H1 (cell line): ENCODE results near the gene NSD2. TPM values are rescaled to one million over a fixed set of nuclear protein-coding genes. Genes with fewer than 3 reads are reported as not detected.

ENCODE experiments used
- CTCF ChIA-PET: fragments of 300-600 bp; sonication (Branson Sonifier 250); formaldehyde crosslinking; loops from one replicate; lab custom pipeline; 2021; ENCODE audit not compliant: partially characterized antibody; lab: Charles Lee
- POLR2A ChIA-PET: fragments of 300-600 bp; sonication (Branson Sonifier 250); formaldehyde crosslinking; loops from one replicate; lab custom pipeline; 2021; ENCODE audit warnings: inconsistent platforms; ENCODE audit not compliant: partially characterized antibody; lab: Charles Lee
- DNase-seq, 2 experiments: peaks; one replicate each; pipeline versions ENCODE4 v3.0.0 to v3.0.0-alpha.2; 2010 to 2022; ENCODE audit warnings: low spot score in 2 of 2, low read depth in 1 of 2, mixed read lengths in 1 of 2
- FAIRE-seq: peaks from 2 replicates; lab custom pipeline; 2011; peaks lifted over from hg19 to GRCh38; lab: Jason Lieb, UNC
- H2AFZ ChIP-seq: 2 replicates; pipeline ENCODE4 v1.8.1; 2012; ENCODE audit warnings: low read length, inconsistent platforms
- H2AK5ac ChIP-seq: 2 replicates; pipeline ENCODE4 v1.6.1; 2013; ENCODE audit warnings: low read depth, low read length
- H2BK120ac ChIP-seq: replicated peaks from 2 replicates; pipeline ENCODE3; 2013; ENCODE audit warnings: low read depth, low read length, inconsistent platforms
- H2BK12ac ChIP-seq: 2 replicates; pipeline ENCODE4 v1.6.1; 2013; ENCODE audit warnings: low read depth, low read length
- H2BK15ac ChIP-seq: 2 replicates; pipeline ENCODE4 v1.6.1; 2013; ENCODE audit warnings: low read length
- H2BK20ac ChIP-seq: 2 replicates; pipeline ENCODE4 v1.6.1; 2013; ENCODE audit warnings: low read length
- H2BK5ac ChIP-seq: 2 replicates; pipeline ENCODE4 v1.6.1; 2013; ENCODE audit warnings: low read depth, low read length
- H3K14ac ChIP-seq: 2 replicates; pipeline ENCODE4 v1.6.1; 2013; ENCODE audit warnings: inconsistent platforms; ENCODE audit not compliant: insufficient read length
- H3K18ac ChIP-seq: 2 replicates; pipeline ENCODE4 v1.6.1; 2013; ENCODE audit warnings: low read length; ENCODE audit errors: extremely low read depth
- H3K23ac ChIP-seq: 2 replicates; pipeline ENCODE4 v1.6.1; 2013; ENCODE audit warnings: inconsistent platforms; ENCODE audit not compliant: insufficient read length
- H3K23me2 ChIP-seq: 2 replicates; pipeline ENCODE4 v1.6.1; 2013; ENCODE audit warnings: low read depth, low read length
- H3K27ac ChIP-seq: 2 replicates; pipeline ENCODE4 v1.6.1; 2011; ENCODE audit warnings: low read depth, low read length, inconsistent platforms
- H3K27me3 ChIP-seq, 4 experiments: replicated peaks in 1 of 4; 1 replicate in 1 of 4; 2 replicates in 3 of 4; pipeline versions ENCODE4 v1.6.1 to v1.8.1; 2011 to 2013; ENCODE audit warnings: low read length in 3 of 4, mild to moderate bottlenecking in 3 of 4, inconsistent platforms in 2 of 4, mixed read lengths in 2 of 4, moderate library complexity in 1 of 4; ENCODE audit not compliant: control insufficient read depth in 3 of 4, insufficient read depth in 3 of 4; ENCODE audit errors: extremely low read depth in 1 of 4
- H3K36me3 ChIP-seq, 4 experiments: 2 replicates each; pipeline versions ENCODE4 v1.6.1 to v1.8.1; 2011 to 2013; ENCODE audit warnings: mild to moderate bottlenecking in 4 of 4, low read length in 3 of 4, moderate library complexity in 2 of 4, control low read depth in 1 of 4, inconsistent platforms in 1 of 4; ENCODE audit not compliant: insufficient read depth in 4 of 4, control insufficient read depth in 2 of 4
- H3K4ac ChIP-seq: replicated peaks from 2 replicates; pipeline ENCODE3; 2013; ENCODE audit warnings: low read length, low read depth, mixed read lengths, inconsistent platforms; ENCODE audit not compliant: insufficient read length
- H3K4me1 ChIP-seq, 4 experiments: replicated peaks in 1 of 4; 1 replicate in 1 of 4; 2 replicates in 3 of 4; pipeline versions ENCODE4 v1.6.1 to v1.8.1; 2011 to 2013; ENCODE audit warnings: low read length in 3 of 4, inconsistent platforms in 2 of 4, mixed read lengths in 1 of 4; ENCODE audit not compliant: insufficient read depth in 4 of 4, control insufficient read depth in 3 of 4
- H3K4me2 ChIP-seq, 2 experiments: 2 replicates each; pipeline versions ENCODE4 v1.6.1 to v1.8.1; 2011 to 2013; ENCODE audit warnings: low read depth in 2 of 2, low read length in 2 of 2, control low read depth in 1 of 2, inconsistent platforms in 1 of 2, mild to moderate bottlenecking in 1 of 2; ENCODE audit not compliant: insufficient read depth in 1 of 2
- H3K4me3 ChIP-seq, 4 experiments: fragments of 200-600, 300-600 bp in 1 of 4; sonication (generic), shearing (Covaris generic), sonication (Bioruptor Twin) in 1 of 4; 2 replicates each; pipeline versions ENCODE4 v1.5.1 to v1.8.1; 2011 to 2016; ENCODE audit warnings: low read length in 4 of 4, low read depth in 3 of 4, control low read depth in 2 of 4, inconsistent platforms in 2 of 4, mild to moderate bottlenecking in 2 of 4, mixed read lengths in 1 of 4, moderate library complexity in 1 of 4; ENCODE audit not compliant: insufficient read depth in 2 of 4; ENCODE audit errors: extremely low read depth in 1 of 4
- H3K56ac ChIP-seq: replicated peaks from 2 replicates; pipeline ENCODE3; 2013; ENCODE audit warnings: low read depth, mild to moderate bottlenecking, mixed read lengths, low read length, inconsistent platforms; ENCODE audit not compliant: insufficient read length
- H3K79me1 ChIP-seq: 2 replicates; pipeline ENCODE4 v1.6.1; 2013; ENCODE audit warnings: low read depth, low read length, control low read depth
- H3K79me2 ChIP-seq, 2 experiments: 2 replicates each; pipeline versions ENCODE4 v1.6.1 to v1.8.1; 2012 to 2013; ENCODE audit warnings: low read length in 2 of 2, mild to moderate bottlenecking in 2 of 2, inconsistent platforms in 1 of 2; ENCODE audit not compliant: insufficient read depth in 2 of 2, control insufficient read depth in 1 of 2
- H3K9ac ChIP-seq, 4 experiments: replicated peaks in 1 of 4; 1 replicate in 1 of 4; 2 replicates in 3 of 4; pipeline versions ENCODE4 v1.6.1 to v1.8.1; 2011 to 2013; ENCODE audit warnings: low read depth in 3 of 4, low read length in 3 of 4, control low read depth in 2 of 4, mild to moderate bottlenecking in 2 of 4, moderate library complexity in 2 of 4, inconsistent platforms in 1 of 4; ENCODE audit errors: extremely low read depth in 1 of 4
- H3K9me3 ChIP-seq, 2 experiments: 2 replicates each; pipeline versions ENCODE4 v1.6.1 to v1.8.1; 2012 to 2013; ENCODE audit warnings: mild to moderate bottlenecking in 2 of 2, moderate library complexity in 2 of 2, control low read depth in 1 of 2, inconsistent platforms in 1 of 2, low read depth in 1 of 2, low read length in 1 of 2, mixed read lengths in 1 of 2; ENCODE audit not compliant: insufficient read depth in 2 of 2
- H4K20me1 ChIP-seq, 2 experiments: replicated peaks in 1 of 2; 2 replicates each; pipeline versions ENCODE3 to v1.8.1; 2011 to 2013; ENCODE audit warnings: inconsistent platforms in 2 of 2, low read length in 2 of 2, mild to moderate bottlenecking in 1 of 2; ENCODE audit not compliant: insufficient read depth in 2 of 2, control insufficient read depth in 1 of 2
- H4K5ac ChIP-seq: 2 replicates; pipeline ENCODE4 v1.6.1; 2013; ENCODE audit warnings: low read length, low read depth, mixed read lengths, inconsistent platforms; ENCODE audit not compliant: insufficient read length
- H4K8ac ChIP-seq: 2 replicates; pipeline ENCODE4 v1.8.0; 2013; ENCODE audit warnings: mild to moderate bottlenecking, moderate library complexity, low read length, inconsistent platforms; ENCODE audit not compliant: insufficient read depth; ENCODE audit errors: extremely low read depth
- H4K91ac ChIP-seq: replicated peaks from 2 replicates; pipeline ENCODE3; 2013; ENCODE audit warnings: low read length, mixed read lengths, inconsistent platforms; ENCODE audit not compliant: insufficient read length
- CBX8 ChIP-seq: fragments of 300-800, 300-1000 bp; sonication (generic); IDR thresholded peaks from 2 replicates; pipeline ENCODE4 v1.7.1; 2016; ENCODE audit warnings: low read depth, low read length, borderline replicate concordance
- WGBS, 2 experiments: shearing (Covaris generic) in 1 of 2; methylation state at CpG; one replicate each; pipeline versions ENCODE4 v1.1.6 to v1.1.7; 2013 to 2015; ENCODE audit warnings: low lambda C conversion rate in 2 of 2, mixed read lengths in 2 of 2, inconsistent platforms in 1 of 2, low coverage in 1 of 2, missing lambda C conversion rate in 1 of 2; ENCODE audit not compliant: insufficient replicate concordance in 2 of 2, insufficient coverage in 1 of 2, insufficient read length in 1 of 2; ENCODE audit errors: extremely low coverage in 1 of 2, missing lambda C conversion rate in 1 of 2; 5-methylcytosine and 5-hydroxymethylcytosine counted together
- polyA plus RNA-seq, 7 experiments: library from polyadenylated mRNA; depleted of rRNA in 3 of 7; stranded (reverse) in 5 of 7; unstranded in 2 of 7; fragments of >200 nt in 5 of 7; fragments of 200-250 nt in 2 of 7; gene quantifications; 1 replicate in 5 of 7; 2 replicates in 1 of 7; 4 replicates in 1 of 7; pipeline versions ENCODE4 v1.2.1 to v1.2.3, GENCODE V29; 2011 to 2013; ENCODE audit warnings: missing spikeins in 2 of 7, mixed read lengths in 2 of 7
- total RNA-seq: library from RNA; stranded (reverse); fragmentation: NEBNext Ultra II Directional; extraction: Animal tissue kit (Norgen Biotek cat#: 25700); gene quantifications from 2 replicates; pipeline ENCODE4 v1.2.1, GENCODE V29; 2021

The NSD2 gene
- total and polyA plus RNA-seq, 2 of the 8 experiments (the other 6 are each of a cell fraction or from before 2014, with no cell fraction given), result 26.7 to 129 TPM

DNA sequence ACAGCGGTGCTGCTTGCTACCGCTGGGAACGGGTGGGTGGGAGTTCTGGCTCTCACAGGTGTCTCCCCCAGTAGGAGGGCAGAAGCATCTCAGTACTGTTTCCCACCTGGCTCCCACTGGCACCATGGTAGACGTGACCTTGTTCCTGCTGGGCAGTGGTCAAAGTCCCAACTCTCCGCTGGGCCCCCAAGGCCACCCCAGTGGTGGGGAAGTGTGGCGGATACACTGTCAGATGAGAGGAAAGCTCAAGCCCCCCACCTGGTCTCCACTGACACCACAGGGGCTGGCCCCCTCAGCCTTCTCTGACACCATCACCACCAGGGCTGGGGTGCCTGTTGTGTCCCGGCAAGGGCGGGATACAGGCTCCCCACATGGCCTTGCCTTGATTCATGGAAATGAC, 39.9 kb upstream of the NSD2 start:
- Histone ChIP-seq H3K4ac (no peak overlapping the region), H3K23me2 (no peaks in the 10 kb centered on the region), H2BK120ac (no peak overlapping the region), H3K79me1 (no peaks in the 10 kb centered on the region), H2BK20ac (no peak overlapping the region), H3K14ac (no peak overlapping the region), H3K79me2 (no peaks in the 10 kb centered on the region), H2BK15ac (no peak overlapping the region), H3K27me3 (no peaks in the 10 kb centered on the region), H2AFZ (no peak overlapping the region), H4K5ac (no peak overlapping the region), H4K8ac (no peak overlapping the region), H3K4me3 (no peak overlapping the region), H3K27ac (no peak overlapping the region), H4K20me1 (peaks cover 0 to 7% of the 10 kb centered on the region in 2 experiments), H4K91ac (no peak overlapping the region), H3K36me3 (peaks cover 0 to 23% (median 8%) of the 10 kb centered on the region in 4 experiments; a peak in 5 of 8 replicates), H3K9ac (no peak overlapping the region), H3K23ac (no peak overlapping the region), H3K4me1 (peaks cover 0 to 4% (median 1%) of the 10 kb centered on the region in 4 experiments; a peak in 4 of 7 replicates), H3K56ac (no peak overlapping the region), H3K4me2 (no peak overlapping the region), H3K9me3 (no peaks in the 10 kb centered on the region; a peak in 2 of 4 replicates), H3K18ac (no peak overlapping the region), H2BK5ac (no peak overlapping the region), H2BK12ac (no peak overlapping the region), H2AK5ac (no peak overlapping the region)
- CTCF ChIA-PET, result interaction anchor here (1.0 to 4.1 kb wide), 10 partner anchors 11 to 105 kb away, joined by 3 to 16 read pairs (median 4); no protein-coding TSS in a partner anchor
- no peak for FAIRE-seq
- 94% methylated on average over 8 of the region's 8 CpGs; no CpG with 5 or more reads in 1 of the 2 experiments for WGBS, 2 experiments
- POLR2A ChIA-PET, result no interaction called here
- DNase-seq, result no peak
- no peak for TF ChIP-seq CBX8
